SK-N-SH (cell line): ENCODE results near the gene PIAS3.

ENCODE experiments used
- EP300 ChIP-seq, 2 experiments: IDR thresholded peaks; 2 replicates each; pipeline versions ENCODE4 v1.4.0 to v1.6.1; 2012; ENCODE audit warnings: borderline replicate concordance in 1 of 2, low read depth in 1 of 2, low read length in 1 of 2
- EZH2phosphoT487 ChIP-seq: fragments of 200-600 bp; sonication (generic); IDR thresholded peaks from 2 replicates; pipeline ENCODE4 v1.6.1; 2017; ENCODE audit warnings: low read depth, mixed run types, mild to moderate bottlenecking, antibody characterized with exemption, moderate library complexity, borderline replicate concordance
- POLR2AphosphoS5 ChIP-seq: IDR thresholded peaks from 2 replicates; pipeline ENCODE4 v1.6.1; 2012; ENCODE audit warnings: low read depth, low read length
- RAD21 ChIP-seq: IDR thresholded peaks from 2 replicates; pipeline ENCODE4 v1.6.1; 2012; ENCODE audit warnings: mild to moderate bottlenecking, low read length
- RCOR1 ChIP-seq: fragments of 150-350 bp; IDR thresholded peaks from 2 replicates; pipeline ENCODE4 v1.6.1; 2017; ENCODE audit warnings: antibody characterized with exemption, low read length
- SMC3 ChIP-seq: IDR thresholded peaks from 2 replicates; pipeline ENCODE4 v1.6.1; 2012; ENCODE audit warnings: low read depth, low read length, improper control_type of control experiment
- TAF1 ChIP-seq: IDR thresholded peaks from 2 replicates; pipeline ENCODE4 v1.6.1; 2012; ENCODE audit warnings: low read depth, mild to moderate bottlenecking, low read length, moderate library complexity, borderline replicate concordance
- TF ChIP-seq, protein P1 (sequence below): fragments of 150-350 bp; IDR thresholded peaks from 2 replicates; pipeline ENCODE4 v1.6.1; 2017; ENCODE audit warnings: antibody characterized with exemption, low read length, low read depth, borderline replicate concordance
- TF ChIP-seq, protein P2 (sequence below): fragments of 200-600 bp; sonication (generic); IDR thresholded peaks from 2 replicates; pipeline ENCODE4 v1.6.1; 2017; ENCODE audit warnings: antibody characterized with exemption, mild to moderate bottlenecking, moderate library complexity
- TF ChIP-seq, protein P3 (sequence below): IDR thresholded peaks from 2 replicates; pipeline ENCODE4 v1.6.1; 2012; ENCODE audit warnings: mild to moderate bottlenecking, low read depth, low read length, moderate library complexity

DNA sequence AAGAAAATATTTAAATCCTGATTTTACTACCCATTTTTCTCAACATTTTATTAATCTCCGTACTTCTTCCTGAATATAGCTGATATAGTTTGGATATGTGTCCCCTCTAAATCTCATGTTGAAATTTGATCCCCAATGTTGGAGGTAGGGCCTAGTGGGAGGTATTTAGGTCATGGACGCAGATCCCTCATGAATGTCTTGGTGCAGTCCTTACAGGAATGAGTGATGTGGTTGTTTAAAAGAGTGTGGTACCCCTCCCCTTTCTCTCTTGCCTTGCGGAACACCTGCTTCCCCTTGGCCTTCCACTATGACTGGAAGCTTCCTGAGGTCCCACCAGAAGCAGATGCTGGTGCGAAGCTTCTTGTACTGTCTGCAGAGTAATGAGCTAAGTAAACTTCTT lies 52.5 kb downstream of the PIAS3 start:
- TF ChIP-seq POLR2AphosphoS5 (no peak), TAF1 (no peak), RCOR1 (no peak), EP300 (IDR thresholded peaks at IDR 0.05; ENCODE audit: borderline replicate concordance in 1 of 2, low read depth in 1 of 2, low read length in 1 of 2) (no peak), EZH2phosphoT487 (no peak), RAD21 (no peak), SMC3 (no peak)
- TF ChIP-seq, protein P1, sequence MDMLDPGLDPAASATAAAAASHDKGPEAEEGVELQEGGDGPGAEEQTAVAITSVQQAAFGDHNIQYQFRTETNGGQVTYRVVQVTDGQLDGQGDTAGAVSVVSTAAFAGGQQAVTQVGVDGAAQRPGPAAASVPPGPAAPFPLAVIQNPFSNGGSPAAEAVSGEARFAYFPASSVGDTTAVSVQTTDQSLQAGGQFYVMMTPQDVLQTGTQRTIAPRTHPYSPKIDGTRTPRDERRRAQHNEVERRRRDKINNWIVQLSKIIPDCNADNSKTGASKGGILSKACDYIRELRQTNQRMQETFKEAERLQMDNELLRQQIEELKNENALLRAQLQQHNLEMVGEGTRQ: no peak
- TF ChIP-seq, protein P2, sequence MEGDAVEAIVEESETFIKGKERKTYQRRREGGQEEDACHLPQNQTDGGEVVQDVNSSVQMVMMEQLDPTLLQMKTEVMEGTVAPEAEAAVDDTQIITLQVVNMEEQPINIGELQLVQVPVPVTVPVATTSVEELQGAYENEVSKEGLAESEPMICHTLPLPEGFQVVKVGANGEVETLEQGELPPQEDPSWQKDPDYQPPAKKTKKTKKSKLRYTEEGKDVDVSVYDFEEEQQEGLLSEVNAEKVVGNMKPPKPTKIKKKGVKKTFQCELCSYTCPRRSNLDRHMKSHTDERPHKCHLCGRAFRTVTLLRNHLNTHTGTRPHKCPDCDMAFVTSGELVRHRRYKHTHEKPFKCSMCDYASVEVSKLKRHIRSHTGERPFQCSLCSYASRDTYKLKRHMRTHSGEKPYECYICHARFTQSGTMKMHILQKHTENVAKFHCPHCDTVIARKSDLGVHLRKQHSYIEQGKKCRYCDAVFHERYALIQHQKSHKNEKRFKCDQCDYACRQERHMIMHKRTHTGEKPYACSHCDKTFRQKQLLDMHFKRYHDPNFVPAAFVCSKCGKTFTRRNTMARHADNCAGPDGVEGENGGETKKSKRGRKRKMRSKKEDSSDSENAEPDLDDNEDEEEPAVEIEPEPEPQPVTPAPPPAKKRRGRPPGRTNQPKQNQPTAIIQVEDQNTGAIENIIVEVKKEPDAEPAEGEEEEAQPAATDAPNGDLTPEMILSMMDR: no peak
- TF ChIP-seq, protein P3, sequence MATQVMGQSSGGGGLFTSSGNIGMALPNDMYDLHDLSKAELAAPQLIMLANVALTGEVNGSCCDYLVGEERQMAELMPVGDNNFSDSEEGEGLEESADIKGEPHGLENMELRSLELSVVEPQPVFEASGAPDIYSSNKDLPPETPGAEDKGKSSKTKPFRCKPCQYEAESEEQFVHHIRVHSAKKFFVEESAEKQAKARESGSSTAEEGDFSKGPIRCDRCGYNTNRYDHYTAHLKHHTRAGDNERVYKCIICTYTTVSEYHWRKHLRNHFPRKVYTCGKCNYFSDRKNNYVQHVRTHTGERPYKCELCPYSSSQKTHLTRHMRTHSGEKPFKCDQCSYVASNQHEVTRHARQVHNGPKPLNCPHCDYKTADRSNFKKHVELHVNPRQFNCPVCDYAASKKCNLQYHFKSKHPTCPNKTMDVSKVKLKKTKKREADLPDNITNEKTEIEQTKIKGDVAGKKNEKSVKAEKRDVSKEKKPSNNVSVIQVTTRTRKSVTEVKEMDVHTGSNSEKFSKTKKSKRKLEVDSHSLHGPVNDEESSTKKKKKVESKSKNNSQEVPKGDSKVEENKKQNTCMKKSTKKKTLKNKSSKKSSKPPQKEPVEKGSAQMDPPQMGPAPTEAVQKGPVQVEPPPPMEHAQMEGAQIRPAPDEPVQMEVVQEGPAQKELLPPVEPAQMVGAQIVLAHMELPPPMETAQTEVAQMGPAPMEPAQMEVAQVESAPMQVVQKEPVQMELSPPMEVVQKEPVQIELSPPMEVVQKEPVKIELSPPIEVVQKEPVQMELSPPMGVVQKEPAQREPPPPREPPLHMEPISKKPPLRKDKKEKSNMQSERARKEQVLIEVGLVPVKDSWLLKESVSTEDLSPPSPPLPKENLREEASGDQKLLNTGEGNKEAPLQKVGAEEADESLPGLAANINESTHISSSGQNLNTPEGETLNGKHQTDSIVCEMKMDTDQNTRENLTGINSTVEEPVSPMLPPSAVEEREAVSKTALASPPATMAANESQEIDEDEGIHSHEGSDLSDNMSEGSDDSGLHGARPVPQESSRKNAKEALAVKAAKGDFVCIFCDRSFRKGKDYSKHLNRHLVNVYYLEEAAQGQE: no peak
